Stimulated activated CD4-positive, alpha-beta T cell treated with anti-CD3 and anti-CD28 coated beads, Interleukin-4, amount 100 ng/mL, for 1 hour (primary cell): ENCODE data around the gene GPM6B.
A peak's percentile ranks its signal among the peaks of the same experiment; 100 is the strongest.
"Not testable (repeated sequence)": the region's sequence is repeated elsewhere in the genome, so short reads cannot be mapped to it uniquely, and the experiment has no call there.

ENCODE experiments used
- DNase-seq: peaks from one replicate; pipeline ENCODE4 v3.0.0-alpha.2; 2020

GPM6B gene

GRCh38 chrX:13761606-13762414 lies 55.1 kb downstream of the GPM6B start:
- DNase-seq = no peak

GRCh38 chrX:13760426-13760825 lies 56.5 kb downstream of the GPM6B start:
- DNase-seq = no peak

GRCh38 chrX:13759152-13759718 lies 57.7 kb downstream of the GPM6B start:
- no peak for DNase-seq

GRCh38 chrX:13756381-13756780 lies 60.5 kb downstream of the GPM6B start:
- no peak for DNase-seq

- no peak for DNase-seq
Measured at GRCh38 chrX:13755254-13755653, 61.6 kb downstream of the GPM6B start.

GRCh38 chrX:13754765-13755164 lies 62.1 kb downstream of the GPM6B start:
- no peak for DNase-seq

- DNase-seq = no peak
Measured at GRCh38 chrX:13752646-13753045, 64.2 kb downstream of the GPM6B start.

- no peak for DNase-seq
Measured at GRCh38 chrX:13752141-13752540, 64.8 kb downstream of the GPM6B start.

- DNase-seq = no peak
Measured at GRCh38 chrX:13750812-13751211, 66.1 kb downstream of the GPM6B start.

GRCh38 chrX:13750204-13750603 lies 66.7 kb downstream of the GPM6B start:
- DNase-seq = no peak

- DNase-seq = no peak
Measured at GRCh38 chrX:13748486-13748885, 68.4 kb downstream of the GPM6B start.

GRCh38 chrX:13747836-13748235 lies 69.1 kb downstream of the GPM6B start:
- DNase-seq = peak; percentile 12

- peak; percentile 27 for DNase-seq
Measured at GRCh38 chrX:13742397-13743176, 74.3 kb downstream of the GPM6B start.

- DNase-seq = no peak
Measured at GRCh38 chrX:13741695-13742094, 75.2 kb downstream of the GPM6B start.

GRCh38 chrX:13734278-13735172 lies 82.4 kb downstream of the GPM6B start, which contains the start of the genes OFD1 and TRAPPC2:
OFD1 (plus strand) TSS chrX:13734748; CDS start chrX:13735072, 324 bp downstream.
TRAPPC2 (minus strand) TSS chrX:13734620; CDS start chrX:13719963, 14,657 bp downstream.
- DNase-seq = peak; percentile 84

GRCh38 chrX:13733506-13733905 lies 83.4 kb downstream of the GPM6B start:
- DNase-seq = no peak

- no peak for DNase-seq
Measured at GRCh38 chrX:13732246-13733067, 84.4 kb downstream of the GPM6B start.

GRCh38 chrX:13730523-13730922 lies 86.4 kb downstream of the GPM6B start:
- not testable (repeated sequence) for DNase-seq

- DNase-seq = not testable (repeated sequence)
Measured at GRCh38 chrX:13726583-13726982, 90.3 kb downstream of the GPM6B start.

- DNase-seq = peak; percentile 34
Measured at GRCh38 chrX:13724878-13725277, 92.0 kb downstream of the GPM6B start.

- no peak for DNase-seq
Measured at GRCh38 chrX:13721819-13722519, 94.9 kb downstream of the GPM6B start.
